ENCODE results near the gene NDUFAB1.

DNA sequence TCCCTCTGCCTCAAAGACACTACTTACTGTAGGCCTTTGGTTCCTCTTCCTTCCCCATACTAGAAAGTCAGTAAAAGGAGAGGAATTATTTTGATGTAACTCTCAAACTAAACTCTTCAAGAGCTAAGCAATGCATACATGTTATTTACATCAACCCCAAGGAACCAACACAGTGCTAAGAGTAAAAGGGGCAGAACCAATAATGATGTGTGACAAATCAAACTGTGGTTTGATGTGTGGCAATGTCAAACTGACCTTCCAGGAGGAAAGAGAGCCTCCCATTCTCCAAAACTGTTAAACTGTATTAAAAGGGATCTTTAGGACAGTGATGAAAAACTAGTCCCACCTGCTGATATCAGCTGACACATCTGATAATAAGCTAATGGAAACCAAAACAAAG is 15.7 kb downstream of the NDUFAB1 start:
- no peak for TF ChIP-seq SIN3A (IDR thresholded peaks at IDR 0.05; ENCODE audit: borderline replicate concordance, insufficient read depth, low read length)
- TF ChIP-seq TAF1 (IDR thresholded peaks at IDR 0.05; ENCODE audit: borderline replicate concordance, insufficient read depth, low read length), result no peak
- TF ChIP-seq POLR2AphosphoS5 (IDR thresholded peaks at IDR 0.05; ENCODE audit: low read depth, low read length), result no peak
- TF ChIP-seq, protein P1, sequence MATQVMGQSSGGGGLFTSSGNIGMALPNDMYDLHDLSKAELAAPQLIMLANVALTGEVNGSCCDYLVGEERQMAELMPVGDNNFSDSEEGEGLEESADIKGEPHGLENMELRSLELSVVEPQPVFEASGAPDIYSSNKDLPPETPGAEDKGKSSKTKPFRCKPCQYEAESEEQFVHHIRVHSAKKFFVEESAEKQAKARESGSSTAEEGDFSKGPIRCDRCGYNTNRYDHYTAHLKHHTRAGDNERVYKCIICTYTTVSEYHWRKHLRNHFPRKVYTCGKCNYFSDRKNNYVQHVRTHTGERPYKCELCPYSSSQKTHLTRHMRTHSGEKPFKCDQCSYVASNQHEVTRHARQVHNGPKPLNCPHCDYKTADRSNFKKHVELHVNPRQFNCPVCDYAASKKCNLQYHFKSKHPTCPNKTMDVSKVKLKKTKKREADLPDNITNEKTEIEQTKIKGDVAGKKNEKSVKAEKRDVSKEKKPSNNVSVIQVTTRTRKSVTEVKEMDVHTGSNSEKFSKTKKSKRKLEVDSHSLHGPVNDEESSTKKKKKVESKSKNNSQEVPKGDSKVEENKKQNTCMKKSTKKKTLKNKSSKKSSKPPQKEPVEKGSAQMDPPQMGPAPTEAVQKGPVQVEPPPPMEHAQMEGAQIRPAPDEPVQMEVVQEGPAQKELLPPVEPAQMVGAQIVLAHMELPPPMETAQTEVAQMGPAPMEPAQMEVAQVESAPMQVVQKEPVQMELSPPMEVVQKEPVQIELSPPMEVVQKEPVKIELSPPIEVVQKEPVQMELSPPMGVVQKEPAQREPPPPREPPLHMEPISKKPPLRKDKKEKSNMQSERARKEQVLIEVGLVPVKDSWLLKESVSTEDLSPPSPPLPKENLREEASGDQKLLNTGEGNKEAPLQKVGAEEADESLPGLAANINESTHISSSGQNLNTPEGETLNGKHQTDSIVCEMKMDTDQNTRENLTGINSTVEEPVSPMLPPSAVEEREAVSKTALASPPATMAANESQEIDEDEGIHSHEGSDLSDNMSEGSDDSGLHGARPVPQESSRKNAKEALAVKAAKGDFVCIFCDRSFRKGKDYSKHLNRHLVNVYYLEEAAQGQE (IDR thresholded peaks at IDR 0.05; ENCODE audit: insufficient read depth in 1 of 2, low read depth in 2 of 2, low read length in 2 of 2), result no peak
